Spleen (tissue), 11 donors: ENCODE data around the gene ERBB4. TPM values are rescaled to one million over a fixed set of nuclear protein-coding genes. Genes with fewer than 3 reads are reported as not detected.

ENCODE experiments used
- DNase-seq: peaks from one replicate; pipeline ENCODE4 v3.0.0-alpha.2; 2020
- H3K27ac ChIP-seq, 8 donors: fragments of 200-600 bp; sonication (generic) in 7 of 8; 1 replicate in 4 of 8; 2 replicates in 4 of 8; pipeline versions ENCODE4 v1.5.0 to v1.8.0; 2016 to 2021; ENCODE audit warnings: inconsistent platforms in 4 of 8, mild to moderate bottlenecking in 4 of 8, moderate library complexity in 1 of 8
- H3K27me3 ChIP-seq, 7 donors: fragments of 200-600 bp; sonication (generic) in 6 of 7; replicated peaks in 1 of 7; 1 replicate in 4 of 7; 2 replicates in 3 of 7; pipeline versions ENCODE4 v1.5.0 to v1.8.0; 2016 to 2021; ENCODE audit warnings: inconsistent platforms in 3 of 7, mild to moderate bottlenecking in 1 of 7
- H3K36me3 ChIP-seq, 6 donors: fragments of 200-600 bp; sonication (generic) in 5 of 6; 1 replicate in 4 of 6; 2 replicates in 2 of 6; pipeline versions ENCODE4 v1.5.0 to v1.8.0; 2016 to 2021; ENCODE audit warnings: inconsistent platforms in 2 of 6
- H3K4me1 ChIP-seq, 6 donors: fragments of 200-600 bp; sonication (generic) in 5 of 6; 1 replicate in 3 of 6; 2 replicates in 3 of 6; pipeline versions ENCODE4 v1.5.0 to v1.8.0; 2016 to 2021; ENCODE audit warnings: inconsistent platforms in 3 of 6
- H3K4me3 ChIP-seq, 8 donors: fragments of 200-600 bp; sonication (generic) in 7 of 8; 1 replicate in 4 of 8; 2 replicates in 4 of 8; pipeline versions ENCODE4 v1.5.0 to v1.8.0; 2016 to 2021; ENCODE audit warnings: inconsistent platforms in 4 of 8, mild to moderate bottlenecking in 4 of 8, moderate library complexity in 2 of 8
- H3K9me3 ChIP-seq, 8 donors: fragments of 200-600 bp; sonication (generic) in 7 of 8; 1 replicate in 4 of 8; 2 replicates in 4 of 8; pipeline versions ENCODE4 v1.5.0 to v1.8.0; 2016 to 2021; ENCODE audit warnings: inconsistent platforms in 4 of 8
- POLR2A ChIP-seq, 3 donors: fragments of 450-650 bp; IDR thresholded peaks; one replicate each; pipeline ENCODE4 v1.5.1; 2017; ENCODE audit warnings: antibody characterized with exemption in 3 of 3, mild to moderate bottlenecking in 1 of 3
- POLR2AphosphoS5 ChIP-seq, 3 donors: sonication (generic); formaldehyde crosslinking; IDR thresholded peaks; one replicate each; pipeline ENCODE4 v1.5.1; 2017; ENCODE audit warnings: antibody characterized with exemption in 3 of 3
- WGBS, 5 donors: extraction: QIAGEN DNeasy Blood & Tissue Kit in 3 of 5; methylation state at CpG; one replicate each; pipeline versions ENCODE4 v1.1.5 to v1.1.7; 2013 to 2018; 5-methylcytosine and 5-hydroxymethylcytosine counted together
- intact Hi-C: fragments of 100-400 bp; cut with DNase I; formaldehyde crosslinking; loops from one replicate; pipeline ENCODE4 v1.15.0; 2023; ENCODE audit warnings: low total_unique reads
- microRNA-seq, 3 donors: library from miRNA; unstranded; fragments of <30 nt; microRNA quantifications; one replicate each; pipeline versions ENCODE4 to v1.1.0, GENCODE V29; 2019 to 2020
- polyA plus RNA-seq, 3 donors: library from polyadenylated mRNA; stranded (reverse); fragments of 200-250 nt; gene quantifications; one replicate each; pipeline ENCODE4 v1.2.1, GENCODE V29; 2013
- small RNA-seq, 4 donors: library from RNA; depleted of rRNA; stranded (forward); fragments of <200 nt; gene quantifications; one replicate each; pipeline ENCODE3, GENCODE V24; 2016
- total RNA-seq, 7 donors: library from RNA; depleted of rRNA in 3 of 7; stranded (reverse); fragments of >200 nt in 3 of 7; fragmentation: NEBNext Ultra II Directional in 4 of 7; extraction: Animal tissue kit (Norgen Biotek cat#: 25700) in 4 of 7; gene quantifications; one replicate each; pipeline versions ENCODE4 v1.1.0 to v1.2.1, GENCODE V29; 2016 to 2021
- TF ChIP-seq, protein P1 (sequence below), 11 experiments: fragments of 200-600 bp in 7 of 11; fragments of 450-650 bp in 4 of 11; sonication (generic) in 4 of 11; IDR thresholded peaks in 8 of 11; conservative IDR thresholded peaks in 3 of 11; 1 replicate in 7 of 11; 2 replicates in 4 of 11; pipeline versions ENCODE4 v1.4.0 to v1.8.0; 2016 to 2021; ENCODE audit warnings: antibody characterized with exemption in 11 of 11, inconsistent platforms in 4 of 11, mild to moderate bottlenecking in 1 of 11
- donor health status: healthy with polysubstance abuse.
- donor health status: DM: no; HTN: no; CAD: no; lungs with moderate emphysema.
- donor health status: DM: no; HTN: no; CAD: no.
- donor health status: Bipolar disorder and iron deficiency.
- donor health status: healthy.
- donor health status: DM: no; HTN: no; CAD: no.
- donor health status: DM: yes; HTN: yes; CAD: no.

ERBB4 gene
- total and polyA plus RNA-seq, 10 donors = under 0.01 to 1.4 (median 0.35) TPM

DNA sequence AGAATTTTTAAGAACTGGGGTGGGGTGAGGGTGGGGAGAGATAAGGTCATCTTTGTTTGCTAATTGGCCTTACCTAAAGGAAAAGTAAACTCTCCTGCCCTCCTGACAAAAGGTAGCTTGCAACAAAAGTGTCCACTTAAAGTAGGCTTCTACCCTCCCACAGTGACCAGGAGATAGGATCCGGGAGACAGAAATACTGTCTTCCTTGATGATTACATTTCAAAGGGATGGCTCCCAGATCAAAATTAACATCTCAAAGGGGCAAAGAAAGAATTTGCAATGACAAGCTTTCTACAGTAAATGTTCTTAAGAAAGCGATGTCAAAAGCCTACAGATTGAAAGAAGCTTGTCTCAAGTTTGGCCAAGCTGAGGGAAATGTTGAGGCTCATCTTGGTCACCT, 1206.9 kb downstream of the ERBB4 start:
- H3K36me3 ChIP-seq = no peaks in the 10 kb centered on the region
- WGBS, 5 donors = 51 to 66% (median 58%) methylated on average over 2 of the region's 2 CpGs
- DNase-seq = no peak
- H3K27ac ChIP-seq = no peak overlapping the region
- no peaks in the 10 kb centered on the region for H3K4me1 ChIP-seq
- no peak overlapping the region for H3K4me3 ChIP-seq
- TF ChIP-seq POLR2AphosphoS5 (IDR thresholded peaks at IDR 0.05) = no peak
- no peak for TF ChIP-seq POLR2A (IDR thresholded peaks at IDR 0.05)
- TF ChIP-seq, protein P1, sequence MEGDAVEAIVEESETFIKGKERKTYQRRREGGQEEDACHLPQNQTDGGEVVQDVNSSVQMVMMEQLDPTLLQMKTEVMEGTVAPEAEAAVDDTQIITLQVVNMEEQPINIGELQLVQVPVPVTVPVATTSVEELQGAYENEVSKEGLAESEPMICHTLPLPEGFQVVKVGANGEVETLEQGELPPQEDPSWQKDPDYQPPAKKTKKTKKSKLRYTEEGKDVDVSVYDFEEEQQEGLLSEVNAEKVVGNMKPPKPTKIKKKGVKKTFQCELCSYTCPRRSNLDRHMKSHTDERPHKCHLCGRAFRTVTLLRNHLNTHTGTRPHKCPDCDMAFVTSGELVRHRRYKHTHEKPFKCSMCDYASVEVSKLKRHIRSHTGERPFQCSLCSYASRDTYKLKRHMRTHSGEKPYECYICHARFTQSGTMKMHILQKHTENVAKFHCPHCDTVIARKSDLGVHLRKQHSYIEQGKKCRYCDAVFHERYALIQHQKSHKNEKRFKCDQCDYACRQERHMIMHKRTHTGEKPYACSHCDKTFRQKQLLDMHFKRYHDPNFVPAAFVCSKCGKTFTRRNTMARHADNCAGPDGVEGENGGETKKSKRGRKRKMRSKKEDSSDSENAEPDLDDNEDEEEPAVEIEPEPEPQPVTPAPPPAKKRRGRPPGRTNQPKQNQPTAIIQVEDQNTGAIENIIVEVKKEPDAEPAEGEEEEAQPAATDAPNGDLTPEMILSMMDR (IDR thresholded peaks at IDR 0.05 in 8 of 11, conservative IDR thresholded peaks at IDR 0.05 in 3 of 11) = no peak
- no peaks in the 10 kb centered on the region for H3K9me3 ChIP-seq
- intact Hi-C loops = no loop called here
- no peaks in the 10 kb centered on the region for H3K27me3 ChIP-seq

DNA sequence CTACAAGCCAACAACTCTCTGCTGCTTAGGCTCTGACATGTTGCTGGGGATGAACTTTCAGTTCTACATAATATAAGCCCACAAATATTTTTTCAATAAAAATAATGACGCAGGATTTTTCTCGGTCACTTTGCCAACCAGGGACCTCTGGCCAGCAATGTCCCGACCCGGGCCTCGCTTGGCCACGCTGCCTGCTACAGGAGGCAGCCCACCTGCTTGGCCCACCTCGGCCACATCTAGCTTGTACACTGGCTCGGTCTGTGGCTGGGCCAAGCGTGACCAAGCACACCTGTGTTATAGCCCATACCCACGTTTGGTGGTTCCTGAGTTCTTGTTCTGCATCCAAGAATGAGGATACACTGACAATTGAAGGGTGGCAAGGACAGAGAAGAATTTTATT, 1208.7 kb downstream of the ERBB4 start:
- peak; percentile 63 for DNase-seq
- TF ChIP-seq, protein P1 (IDR thresholded peaks at IDR 0.05 in 8 of 11, conservative IDR thresholded peaks at IDR 0.05 in 3 of 11) = no peak
- TF ChIP-seq POLR2A (IDR thresholded peaks at IDR 0.05) = no peak
- TF ChIP-seq POLR2AphosphoS5 (IDR thresholded peaks at IDR 0.05) = no peak
- WGBS, 5 donors = 89 to 93% (median 90%) methylated on average over 10 of the region's 10 CpGs
- intact Hi-C loops = no loop called here
- H3K27me3 ChIP-seq = no peaks in the 10 kb centered on the region
- no peak overlapping the region for H3K4me3 ChIP-seq
- no peak overlapping the region for H3K27ac ChIP-seq
- no peaks in the 10 kb centered on the region for H3K36me3 ChIP-seq
- no peaks in the 10 kb centered on the region for H3K4me1 ChIP-seq
- no peaks in the 10 kb centered on the region for H3K9me3 ChIP-seq

GRCh38 chr2:211329421-211329820, 1209.2 kb downstream of the ERBB4 start:
- TF ChIP-seq POLR2A (IDR thresholded peaks at IDR 0.05) = no peak
- TF ChIP-seq POLR2AphosphoS5 (IDR thresholded peaks at IDR 0.05) = no peak
- TF ChIP-seq, protein P1 (IDR thresholded peaks at IDR 0.05 in 8 of 11, conservative IDR thresholded peaks at IDR 0.05 in 3 of 11) = no peak
- no peak overlapping the region for H3K27ac ChIP-seq
- no peak for DNase-seq
- intact Hi-C loops = no loop called here
- 79 to 90% (median 85%) methylated on average over 4 of the region's 4 CpGs for WGBS, 5 donors
- no peaks in the 10 kb centered on the region for H3K36me3 ChIP-seq
- no peaks in the 10 kb centered on the region for H3K4me1 ChIP-seq
- no peak overlapping the region for H3K4me3 ChIP-seq
- H3K27me3 ChIP-seq = no peaks in the 10 kb centered on the region
- H3K9me3 ChIP-seq = no peaks in the 10 kb centered on the region

DNA sequence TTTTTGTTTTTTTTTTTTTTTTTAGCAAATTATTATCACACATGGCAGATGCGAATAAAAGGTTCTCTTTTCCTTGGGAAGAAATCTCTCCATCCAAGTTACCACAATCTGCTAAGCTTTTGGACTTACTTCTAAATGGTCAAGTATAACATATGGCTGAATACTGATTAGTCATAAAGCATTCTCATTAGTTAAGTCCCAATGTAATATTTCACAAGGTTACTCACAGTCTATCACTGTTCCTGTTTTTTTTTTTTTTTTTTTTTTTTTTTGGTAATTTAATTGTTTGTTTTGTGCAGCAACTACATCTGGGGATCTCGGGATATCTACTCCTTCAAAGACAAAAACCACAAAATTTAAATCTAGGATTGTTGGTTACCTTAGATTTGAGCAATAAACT, 1210.5 kb downstream of the ERBB4 start:
- intact Hi-C loops = no loop called here
- H3K27ac ChIP-seq = no peak overlapping the region
- no peak for DNase-seq
- TF ChIP-seq, protein P1 (IDR thresholded peaks at IDR 0.05 in 8 of 11, conservative IDR thresholded peaks at IDR 0.05 in 3 of 11) = no peak
- TF ChIP-seq POLR2AphosphoS5 (IDR thresholded peaks at IDR 0.05) = no peak
- no peak for TF ChIP-seq POLR2A (IDR thresholded peaks at IDR 0.05)
- H3K4me1 ChIP-seq = no peaks in the 10 kb centered on the region
- peaks cover 0 to 10% (median 3%) of the 10 kb centered on the region in 8 donors for H3K9me3 ChIP-seq
- no peaks in the 10 kb centered on the region for H3K36me3 ChIP-seq
- WGBS, 5 donors = 69 to 90% (median 75%) methylated on average over 2 of the region's 2 CpGs
- H3K4me3 ChIP-seq = no peak overlapping the region
- no peaks in the 10 kb centered on the region for H3K27me3 ChIP-seq

Small RNAs within 50 kb of the gene (microRNA-seq; reads per million reads assigned to microRNA genes)
- 0 reads per million in 3 donors for gene MIR548F2

Small RNAs within 50 kb of the gene (small RNA-seq; reads per million reads assigned to genes)
- 0 reads per million in 4 donors for gene MIR548F2
- 0 to 0.06 (median 0) reads per million in 4 donors for gene RNA5SP119
